GM23338 (cell line): ENCODE data around the gene SPATA13. TPM values are rescaled to one million over a fixed set of nuclear protein-coding genes. Genes with fewer than 3 reads are reported as not detected.

Source experiments
- ATAC-seq: fragments of 200-7000 bp; cut with Tn5 transposase; 3 replicates; pipeline ENCODE4 v1.9.1; 2020
- DNase-seq: peaks from one replicate; pipeline ENCODE4 v3.0.0-alpha.2; 2015; ENCODE audit warnings: low spot score
- H2AFZ ChIP-seq: fragments of 200-600 bp; sonication (generic); 2 replicates; pipeline ENCODE4 v1.8.0; 2016; ENCODE audit warnings: antibody characterized with exemption, mild to moderate bottlenecking, moderate library complexity
- H3F3A ChIP-seq: fragments of 200-600 bp; sonication (generic); replicated peaks from 2 replicates; pipeline ENCODE4 v1.8.0; 2017; ENCODE audit warnings: antibody characterized with exemption, mixed run types, low read depth
- H3K27ac ChIP-seq: fragments of 200-600 bp; sonication (generic); 2 replicates; pipeline ENCODE4 v1.6.1; 2016; ENCODE audit warnings: low read depth
- H3K27me3 ChIP-seq: fragments of 200-600 bp; sonication (generic); 2 replicates; pipeline ENCODE4 v1.8.0; 2016; ENCODE audit warnings: mild to moderate bottlenecking, mixed run types, moderate library complexity; ENCODE audit not compliant: insufficient read depth
- H3K36me3 ChIP-seq: fragments of 200-600 bp; sonication (generic); 2 replicates; pipeline ENCODE4 v1.8.0; 2016; ENCODE audit warnings: mild to moderate bottlenecking; ENCODE audit not compliant: insufficient read depth
- H3K4me1 ChIP-seq: fragments of 200-600 bp; sonication (generic); 2 replicates; pipeline ENCODE4 v1.8.0; 2016; ENCODE audit warnings: mild to moderate bottlenecking, moderate library complexity; ENCODE audit not compliant: insufficient read depth
- H3K4me2 ChIP-seq: fragments of 200-600 bp; sonication (generic); 2 replicates; pipeline ENCODE4 v1.7.1; 2017; ENCODE audit warnings: mixed run types
- H3K4me3 ChIP-seq: fragments of 200-600 bp; sonication (generic); 2 replicates; pipeline ENCODE4 v1.6.1; 2016; ENCODE audit warnings: mixed run types
- H3K79me2 ChIP-seq: fragments of 200-600 bp; sonication (generic); replicated peaks from 2 replicates; pipeline ENCODE4 v1.8.0; 2017; ENCODE audit warnings: mild to moderate bottlenecking; ENCODE audit not compliant: insufficient read depth
- H3K9me2 ChIP-seq: fragments of 200-600 bp; sonication (generic); 2 replicates; pipeline ENCODE4 v1.8.0; 2017; ENCODE audit not compliant: insufficient read depth
- H4K20me1 ChIP-seq: fragments of 200-600 bp; sonication (generic); replicated peaks from 2 replicates; pipeline ENCODE4 v1.8.0; 2017; ENCODE audit warnings: mild to moderate bottlenecking; ENCODE audit not compliant: insufficient read depth
- H3K27ac Mint-ChIP-seq: 2 replicates; pipeline ENCODE4 v1.8.0; 2020; ENCODE audit warnings: inconsistent platforms, mild to moderate bottlenecking, moderate library complexity, mixed read lengths
- H3K27me3 Mint-ChIP-seq: 3 replicates; pipeline ENCODE4 v1.8.0; 2022; ENCODE audit warnings: low read depth, mild to moderate bottlenecking, moderate library complexity, mixed read lengths, inconsistent platforms; ENCODE audit not compliant: insufficient read depth, poor library complexity
- H3K36me3 Mint-ChIP-seq: 3 replicates; pipeline ENCODE4 v1.8.0; 2021; ENCODE audit warnings: low read depth, mild to moderate bottlenecking, inconsistent platforms, moderate library complexity, mixed read lengths
- H3K4me1 Mint-ChIP-seq: 3 replicates; pipeline ENCODE4 v1.8.0; 2020; ENCODE audit warnings: mild to moderate bottlenecking, inconsistent platforms, mixed read lengths
- H3K4me3 Mint-ChIP-seq: 3 replicates; pipeline ENCODE4 v1.8.0; 2021; ENCODE audit warnings: moderate library complexity, mild to moderate bottlenecking, inconsistent platforms, mixed read lengths
- H3K9me3 Mint-ChIP-seq: 3 replicates; pipeline ENCODE4 v1.8.0; 2020; ENCODE audit warnings: moderate library complexity, mild to moderate bottlenecking, inconsistent platforms, mixed read lengths
- CREB1 ChIP-seq: fragments of 250-450 bp; sonication (Bioruptor Pico); IDR thresholded peaks from 2 replicates; pipeline ENCODE4 v1.5.0; 2020; ENCODE audit warnings: low read depth, mild to moderate bottlenecking, moderate library complexity
- EZH2 ChIP-seq: fragments of 200-600 bp; sonication (generic); IDR thresholded peaks from one replicate; pipeline ENCODE4 v1.8.0; 2017; ENCODE audit warnings: antibody characterized with exemption, mild to moderate bottlenecking, low read depth; ENCODE audit not compliant: unreplicated experiment
- JUNB ChIP-seq: IDR thresholded peaks from one replicate; pipeline ENCODE4 v1.6.1; 2016; ENCODE audit warnings: antibody characterized with exemption; ENCODE audit not compliant: unreplicated experiment
- POLR2AphosphoS5 ChIP-seq: IDR thresholded peaks from 2 replicates; pipeline ENCODE4 v1.6.1; 2016; ENCODE audit warnings: antibody characterized with exemption, low read depth
- REST ChIP-seq: IDR thresholded peaks from one replicate; pipeline ENCODE4 v1.6.1; 2018; ENCODE audit warnings: antibody characterized with exemption; ENCODE audit not compliant: unreplicated experiment
- polyA plus RNA-seq: library from polyadenylated mRNA; unstranded; fragments of >200 nt; fragmentation: Nextera tagmentation; extraction: Ambion mirVana; gene quantifications from 2 replicates; pipeline ENCODE4 v1.2.1, GENCODE V29; 2016
- total RNA-seq: library from RNA; depleted of rRNA; stranded (reverse); fragments of >200 nt; shearing (Covaris generic); gene quantifications from 2 replicates; pipeline ENCODE4 v1.2.3, GENCODE V29; 2014
- TF ChIP-seq, protein P1 (sequence below): fragments of 250-450 bp; sonication (Bioruptor Pico); IDR thresholded peaks from 2 replicates; pipeline ENCODE4 v1.5.0; 2020; ENCODE audit warnings: mild to moderate bottlenecking, moderate library complexity

The SPATA13 gene
- total and polyA plus RNA-seq, 2 experiments from 2014 or later, result 11.9 to 45.7 TPM

DNA sequence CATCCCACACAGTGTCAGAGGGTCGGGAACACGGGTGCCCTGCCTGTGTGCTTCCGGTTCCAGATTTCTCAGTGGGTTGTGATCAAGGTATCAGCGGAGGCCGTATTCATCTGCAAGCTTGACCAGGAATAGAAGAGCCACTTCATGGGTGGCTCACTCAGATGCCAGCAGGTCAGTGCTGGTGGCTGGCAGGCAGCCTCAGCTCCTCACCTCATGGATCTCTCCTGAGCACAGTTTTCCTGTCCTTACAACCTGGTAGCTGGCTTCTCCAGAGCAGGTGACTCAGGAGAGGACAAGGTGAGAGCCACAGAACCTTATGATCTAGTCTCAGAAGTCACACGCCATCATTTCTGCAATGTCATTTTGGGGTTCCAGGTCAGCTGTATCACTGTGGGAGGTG lies 44.8 kb upstream of the SPATA13 start (continued):
- TF ChIP-seq, protein P1, sequence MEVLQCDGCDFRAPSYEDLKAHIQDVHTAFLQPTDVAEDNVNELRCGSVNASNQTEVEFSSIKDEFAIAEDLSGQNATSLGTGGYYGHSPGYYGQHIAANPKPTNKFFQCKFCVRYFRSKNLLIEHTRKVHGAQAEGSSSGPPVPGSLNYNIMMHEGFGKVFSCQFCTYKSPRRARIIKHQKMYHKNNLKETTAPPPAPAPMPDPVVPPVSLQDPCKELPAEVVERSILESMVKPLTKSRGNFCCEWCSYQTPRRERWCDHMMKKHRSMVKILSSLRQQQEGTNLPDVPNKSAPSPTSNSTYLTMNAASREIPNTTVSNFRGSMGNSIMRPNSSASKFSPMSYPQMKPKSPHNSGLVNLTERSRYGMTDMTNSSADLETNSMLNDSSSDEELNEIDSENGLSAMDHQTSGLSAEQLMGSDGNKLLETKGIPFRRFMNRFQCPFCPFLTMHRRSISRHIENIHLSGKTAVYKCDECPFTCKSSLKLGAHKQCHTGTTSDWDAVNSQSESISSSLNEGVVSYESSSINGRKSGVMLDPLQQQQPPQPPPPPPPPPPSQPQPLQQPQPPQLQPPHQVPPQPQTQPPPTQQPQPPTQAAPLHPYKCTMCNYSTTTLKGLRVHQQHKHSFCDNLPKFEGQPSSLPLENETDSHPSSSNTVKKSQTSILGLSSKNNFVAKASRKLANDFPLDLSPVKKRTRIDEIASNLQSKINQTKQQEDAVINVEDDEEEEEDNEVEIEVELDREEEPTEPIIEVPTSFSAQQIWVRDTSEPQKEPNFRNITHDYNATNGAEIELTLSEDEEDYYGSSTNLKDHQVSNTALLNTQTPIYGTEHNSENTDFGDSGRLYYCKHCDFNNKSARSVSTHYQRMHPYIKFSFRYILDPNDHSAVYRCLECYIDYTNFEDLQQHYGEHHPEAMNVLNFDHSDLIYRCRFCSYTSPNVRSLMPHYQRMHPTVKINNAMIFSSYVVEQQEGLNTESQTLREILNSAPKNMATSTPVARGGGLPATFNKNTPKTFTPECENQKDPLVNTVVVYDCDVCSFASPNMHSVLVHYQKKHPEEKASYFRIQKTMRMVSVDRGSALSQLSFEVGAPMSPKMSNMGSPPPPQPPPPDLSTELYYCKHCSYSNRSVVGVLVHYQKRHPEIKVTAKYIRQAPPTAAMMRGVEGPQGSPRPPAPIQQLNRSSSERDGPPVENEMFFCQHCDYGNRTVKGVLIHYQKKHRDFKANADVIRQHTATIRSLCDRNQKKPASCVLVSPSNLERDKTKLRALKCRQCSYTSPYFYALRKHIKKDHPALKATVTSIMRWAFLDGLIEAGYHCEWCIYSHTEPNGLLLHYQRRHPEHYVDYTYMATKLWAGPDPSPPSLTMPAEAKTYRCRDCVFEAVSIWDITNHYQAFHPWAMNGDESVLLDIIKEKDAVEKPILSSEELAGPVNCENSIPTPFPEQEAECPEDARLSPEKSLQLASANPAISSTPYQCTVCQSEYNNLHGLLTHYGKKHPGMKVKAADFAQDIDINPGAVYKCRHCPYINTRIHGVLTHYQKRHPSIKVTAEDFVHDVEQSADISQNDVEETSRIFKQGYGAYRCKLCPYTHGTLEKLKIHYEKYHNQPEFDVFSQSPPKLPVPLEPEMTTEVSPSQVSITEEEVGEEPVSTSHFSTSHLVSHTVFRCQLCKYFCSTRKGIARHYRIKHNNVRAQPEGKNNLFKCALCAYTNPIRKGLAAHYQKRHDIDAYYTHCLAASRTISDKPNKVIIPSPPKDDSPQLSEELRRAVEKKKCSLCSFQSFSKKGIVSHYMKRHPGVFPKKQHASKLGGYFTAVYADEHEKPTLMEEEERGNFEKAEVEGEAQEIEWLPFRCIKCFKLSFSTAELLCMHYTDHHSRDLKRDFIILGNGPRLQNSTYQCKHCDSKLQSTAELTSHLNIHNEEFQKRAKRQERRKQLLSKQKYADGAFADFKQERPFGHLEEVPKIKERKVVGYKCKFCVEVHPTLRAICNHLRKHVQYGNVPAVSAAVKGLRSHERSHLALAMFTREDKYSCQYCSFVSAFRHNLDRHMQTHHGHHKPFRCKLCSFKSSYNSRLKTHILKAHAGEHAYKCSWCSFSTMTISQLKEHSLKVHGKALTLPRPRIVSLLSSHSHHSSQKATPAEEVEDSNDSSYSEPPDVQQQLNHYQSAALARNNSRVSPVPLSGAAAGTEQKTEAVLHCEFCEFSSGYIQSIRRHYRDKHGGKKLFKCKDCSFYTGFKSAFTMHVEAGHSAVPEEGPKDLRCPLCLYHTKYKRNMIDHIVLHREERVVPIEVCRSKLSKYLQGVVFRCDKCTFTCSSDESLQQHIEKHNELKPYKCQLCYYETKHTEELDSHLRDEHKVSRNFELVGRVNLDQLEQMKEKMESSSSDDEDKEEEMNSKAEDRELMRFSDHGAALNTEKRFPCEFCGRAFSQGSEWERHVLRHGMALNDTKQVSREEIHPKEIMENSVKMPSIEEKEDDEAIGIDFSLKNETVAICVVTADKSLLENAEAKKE (CRISPR knock-in tag), result no peak

DNA sequence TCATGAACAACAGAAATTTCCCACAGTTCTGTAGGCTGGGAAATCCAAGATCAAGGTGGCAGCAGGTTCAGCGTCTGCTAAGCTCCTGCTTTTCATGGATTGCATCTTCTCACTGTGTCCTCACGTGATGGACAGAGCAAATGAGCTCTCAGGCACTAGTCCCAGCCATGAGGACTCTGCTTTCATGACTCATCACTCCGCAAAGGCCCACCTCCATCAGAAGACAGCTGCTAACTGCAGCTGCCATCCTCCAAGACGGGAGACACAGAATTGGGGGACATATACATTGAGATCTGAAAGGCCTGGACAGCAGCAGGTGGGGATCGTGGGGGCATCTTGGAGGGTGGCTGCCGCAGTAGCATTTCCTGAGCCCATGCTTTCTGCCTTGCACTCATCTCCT lies 44.4 kb upstream of the SPATA13 start:
- Histone ChIP-seq H3K27me3 (no peaks in the 10 kb centered on the region), H4K20me1 (no peaks in the 10 kb centered on the region), H3K36me3 (no peaks in the 10 kb centered on the region), H3K4me1 (peaks cover 10% of the 10 kb centered on the region), H3K9me2 (no peaks in the 10 kb centered on the region), H3F3A (no peaks in the 10 kb centered on the region), H3K79me2 (no peaks in the 10 kb centered on the region), H3K27ac (no peak overlapping the region), H3K4me2 (no peak overlapping the region), H2AFZ (no peak overlapping the region), H3K4me3 (no peak overlapping the region)
- DNase-seq, result no peak
- Mint-ChIP-seq H3K36me3 (no peaks in the 10 kb centered on the region), H3K27me3 (no peaks in the 10 kb centered on the region), H3K4me3 (no peak overlapping the region), H3K4me1 (peaks cover 16% of the 10 kb centered on the region), H3K9me3 (no peaks in the 10 kb centered on the region; the same call in 2 of the 3 replicates), H3K27ac (no peak overlapping the region)
- ATAC-seq, result no peak
- no peak for TF ChIP-seq JUNB
- no peak for TF ChIP-seq CREB1 (CRISPR knock-in tag)
- no peak for TF ChIP-seq REST
- TF ChIP-seq EZH2, result no peak
- TF ChIP-seq, protein P1 (CRISPR knock-in tag), result no peak
- TF ChIP-seq POLR2AphosphoS5, result no peak
